Activated T-cell treated with anti-CD3 and anti-CD28 coated beads, Interleukin-2, amount 50 U/mL, for 48 hours (primary cell): ENCODE results near the gene SPATA24.

Experiments
- DNase-seq, 2 experiments: peaks; one replicate each; pipeline ENCODE4 v3.0.0-alpha.2; 2020

SPATA24 gene

GRCh38 chr5:139403787-139404483 lies at the start of gene SPATA24:
Gene SPATA24 (minus strand): TSS chr5:139404089. CDS start chr5:139404060, 29 bp downstream.
- DNase-seq: peak; percentile 99

GRCh38 chr5:139451878-139452660 lies 48.2 kb upstream of the SPATA24 start:
- peak in 1 of 2 experiments; percentile 20 for DNase-seq

GRCh38 chr5:139451176-139451575 lies 47.3 kb upstream of the SPATA24 start:
- DNase-seq: no peak

GRCh38 chr5:139446956-139447779 lies 43.3 kb upstream of the SPATA24 start:
- peak; percentile 67 to 71 for DNase-seq

GRCh38 chr5:139445325-139446170 lies 41.7 kb upstream of the SPATA24 start:
- no peak for DNase-seq

GRCh38 chr5:139443831-139444453 lies 40.1 kb upstream of the SPATA24 start:
- DNase-seq: peak in 1 of 2 experiments; percentile 31

GRCh38 chr5:139440416-139440815 lies 36.5 kb upstream of the SPATA24 start:
- DNase-seq: peak in 1 of 2 experiments; percentile 16

- DNase-seq: peak; percentile 94 to 96
Measured at GRCh38 chr5:139439013-139439903, 35.4 kb upstream of the SPATA24 start, which contains the start of gene DNAJC18. Gene DNAJC18 (minus strand): TSS chr5:139439525. CDS start chr5:139439445, 80 bp downstream.

- DNase-seq: no peak
Measured at GRCh38 chr5:139438707-139439012, 34.8 kb upstream of the SPATA24 start.

- no peak for DNase-seq
Measured at GRCh38 chr5:139435676-139436075, 31.8 kb upstream of the SPATA24 start.

- DNase-seq: no peak
Measured at GRCh38 chr5:139431706-139432105, 27.8 kb upstream of the SPATA24 start.

GRCh38 chr5:139430015-139430414 lies 26.1 kb upstream of the SPATA24 start:
- no peak for DNase-seq

GRCh38 chr5:139426203-139426885 lies 22.5 kb upstream of the SPATA24 start:
- DNase-seq: no peak

- DNase-seq: no peak
Measured at GRCh38 chr5:139425497-139425896, 21.6 kb upstream of the SPATA24 start.

GRCh38 chr5:139422307-139422893 lies 18.5 kb upstream of the SPATA24 start:
- no peak for DNase-seq

- DNase-seq: no peak
Measured at GRCh38 chr5:139419226-139420192, 15.6 kb upstream of the SPATA24 start.

- no peak for DNase-seq
Measured at GRCh38 chr5:139418793-139419192, 14.9 kb upstream of the SPATA24 start.

- no peak for DNase-seq
Measured at GRCh38 chr5:139417214-139417613, 13.3 kb upstream of the SPATA24 start.
